Activated gamma-delta T cell (primary cell): ENCODE measurements around the gene DUOX2.

ENCODE experiments used
- DNase-seq: peaks from one replicate; lab custom pipeline; 2025; lab: John Stamatoyannopoulos, UW
- total RNA-seq, 2 donors: gene quantifications; one replicate each; lab custom pipeline; 2026; lab: John Stamatoyannopoulos, UW

The DUOX2 gene
- total RNA-seq: 0 to 0.22 reads per million in 2 donors

- no peak for DNase-seq
These were observed at the start of gene DUOX2, which contains the start of gene DUOXA2 for GRCh38 chr15:45114076-45114750. TSS of gene DUOX2 (minus strand) at chr15:45114172. CDS start at chr15:45113411, 761 bp downstream. TSS of gene DUOXA2 (plus strand) at chr15:45114326. CDS start at chr15:45114606, 280 bp downstream.

GRCh38 chr15:45163508-45163856 is 49.5 kb upstream of the DUOX2 start:
- no peak for DNase-seq

GRCh38 chr15:45162771-45163507 is 49.0 kb upstream of the DUOX2 start:
- DNase-seq: no peak

- DNase-seq: no peak
These were observed 47.7 kb upstream of the DUOX2 start for GRCh38 chr15:45161666-45162065.

GRCh38 chr15:45157974-45158373 is 44.0 kb upstream of the DUOX2 start:
- no peak for DNase-seq

- DNase-seq: no peak
These were observed 42.9 kb upstream of the DUOX2 start for GRCh38 chr15:45156744-45157455.

GRCh38 chr15:45155739-45156138 is 41.8 kb upstream of the DUOX2 start:
- DNase-seq: no peak

- DNase-seq: no peak
These were observed 38.2 kb upstream of the DUOX2 start for GRCh38 chr15:45151998-45152828.

GRCh38 chr15:45150997-45151396 is 37.0 kb upstream of the DUOX2 start:
- DNase-seq: no peak

- no peak for DNase-seq
These were observed 36.5 kb upstream of the DUOX2 start for GRCh38 chr15:45150481-45150880.

GRCh38 chr15:45149060-45149459 is 35.1 kb upstream of the DUOX2 start:
- DNase-seq: no peak

- DNase-seq: no peak
These were observed 34.4 kb upstream of the DUOX2 start for GRCh38 chr15:45148076-45149059.

- no peak for DNase-seq
These were observed 33.6 kb upstream of the DUOX2 start for GRCh38 chr15:45147606-45148005.

GRCh38 chr15:45146405-45146804 is 32.4 kb upstream of the DUOX2 start:
- no peak for DNase-seq

- DNase-seq: no peak
These were observed 30.8 kb upstream of the DUOX2 start for GRCh38 chr15:45144775-45145174.

- DNase-seq: no peak
These were observed 30.0 kb upstream of the DUOX2 start for GRCh38 chr15:45143946-45144345.

- no peak for DNase-seq
These were observed 29.1 kb upstream of the DUOX2 start for GRCh38 chr15:45143056-45143455.

- DNase-seq: no peak
These were observed 27.4 kb upstream of the DUOX2 start for GRCh38 chr15:45141386-45141785.

GRCh38 chr15:45140557-45141250 is 26.7 kb upstream of the DUOX2 start:
- no peak for DNase-seq

GRCh38 chr15:45139770-45140169 is 25.8 kb upstream of the DUOX2 start:
- no peak for DNase-seq
